NCI-H526 (cell line): Measurements from ENCODE around the gene CYTH3.
A peak's percentile ranks its signal among the peaks of the same experiment; 100 is the strongest.
"Not testable (repeated sequence)": the region's sequence is repeated elsewhere in the genome, so short reads cannot be mapped to it uniquely, and the experiment has no call there.

Experiments used
- DNase-seq, 2 experiments: peaks; one replicate each; lab custom pipeline; 2025; lab: John Stamatoyannopoulos, UW

Gene CYTH3

DNA sequence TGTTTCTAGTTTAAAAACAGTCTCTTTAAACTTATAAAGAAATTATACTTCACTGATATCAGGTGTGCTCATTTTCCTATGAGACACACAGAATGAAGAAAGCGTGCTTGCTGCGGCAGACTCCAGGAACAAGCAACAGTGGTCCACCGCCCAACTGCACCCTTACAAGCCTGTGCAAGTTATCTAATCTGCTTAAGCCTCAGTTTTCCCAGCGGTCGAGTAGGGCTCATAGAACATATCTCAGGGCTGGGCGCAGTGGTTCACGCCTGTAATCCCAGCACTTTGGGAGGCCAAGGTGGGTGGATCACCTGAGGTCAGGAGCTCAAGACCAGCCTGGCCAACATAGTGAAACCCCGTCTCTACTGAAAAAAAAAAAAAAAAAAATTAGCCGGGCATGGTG lies 43.1 kb downstream of the CYTH3 start:
- DNase-seq = not testable (repeated sequence)

DNA sequence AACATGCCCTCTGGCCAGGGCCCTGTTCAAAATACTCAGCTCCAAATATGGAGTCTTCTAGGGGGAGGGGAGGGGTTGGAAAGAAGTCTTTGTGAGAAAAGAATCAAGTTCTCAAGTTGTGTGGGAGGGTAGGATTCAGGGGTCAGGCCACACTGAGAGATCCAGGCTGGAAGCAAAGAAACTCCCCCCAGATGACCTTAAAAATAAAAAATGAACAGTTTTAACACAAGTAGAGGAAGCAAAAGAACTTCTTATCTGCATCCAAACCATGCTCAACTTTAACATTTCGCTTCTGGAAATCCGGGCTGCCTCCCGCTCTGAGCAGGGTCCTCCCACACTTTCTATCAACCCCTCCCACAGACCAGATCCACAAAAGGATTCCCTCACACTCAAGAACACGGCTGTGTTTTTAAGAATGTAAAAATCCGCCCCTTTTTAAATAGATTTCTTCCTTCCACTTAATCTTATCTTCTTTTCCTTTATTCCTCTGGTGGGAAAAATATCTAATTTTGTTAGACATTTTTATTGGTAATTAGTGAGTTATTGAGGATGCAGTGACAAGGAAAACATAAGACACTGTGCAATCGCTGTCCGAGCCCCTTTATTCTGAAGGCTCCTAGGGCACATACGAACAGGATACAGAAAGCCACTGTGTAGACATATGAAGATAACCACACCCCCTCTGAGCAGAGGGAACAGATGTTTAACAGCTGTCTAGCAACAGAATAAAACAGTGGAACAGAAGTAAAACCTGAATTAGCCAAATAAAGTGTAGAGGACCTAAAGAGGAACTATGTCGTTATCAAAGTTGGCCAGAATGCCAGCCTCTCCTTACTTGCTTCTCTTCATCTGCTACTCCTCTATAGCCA lies 43.8 kb downstream of the CYTH3 start:
- peak in 1 of 2 experiments; percentile 14 for DNase-seq

- no peak for DNase-seq
Measured at GRCh38 chr7:6227294-6227846, 45.1 kb downstream of the CYTH3 start.

DNA sequence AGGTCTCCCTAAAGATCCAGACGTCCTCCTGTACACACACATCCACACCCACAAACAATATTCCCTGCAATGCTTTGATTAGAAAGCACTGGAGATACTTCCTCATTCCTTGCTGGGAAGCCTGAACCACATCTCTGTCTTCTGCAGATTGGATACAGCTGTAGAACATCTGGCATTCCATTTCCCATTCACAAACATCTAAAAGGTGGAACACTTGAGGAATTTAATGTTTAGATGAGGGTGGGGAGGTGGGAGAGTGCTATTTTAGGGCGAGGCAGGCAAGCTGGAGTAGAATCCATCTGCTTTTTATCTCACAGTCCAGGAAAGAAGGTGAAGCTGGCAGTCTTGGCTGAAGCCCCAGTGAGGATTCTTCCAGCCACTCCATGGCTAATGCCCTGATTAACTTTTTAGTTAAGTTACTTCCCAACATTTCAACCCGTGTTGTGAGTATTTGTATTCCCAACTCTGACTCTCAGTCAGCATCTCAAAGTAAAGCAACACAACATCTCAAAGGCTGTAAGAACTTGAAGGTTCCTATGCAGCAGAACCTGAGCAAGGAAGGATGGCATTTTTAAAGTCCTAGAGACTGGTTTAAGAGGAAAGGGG lies 46.1 kb downstream of the CYTH3 start:
- no peak for DNase-seq

GRCh38 chr7:6223411-6223810 lies 49.0 kb downstream of the CYTH3 start:
- DNase-seq = not testable (repeated sequence)

DNA sequence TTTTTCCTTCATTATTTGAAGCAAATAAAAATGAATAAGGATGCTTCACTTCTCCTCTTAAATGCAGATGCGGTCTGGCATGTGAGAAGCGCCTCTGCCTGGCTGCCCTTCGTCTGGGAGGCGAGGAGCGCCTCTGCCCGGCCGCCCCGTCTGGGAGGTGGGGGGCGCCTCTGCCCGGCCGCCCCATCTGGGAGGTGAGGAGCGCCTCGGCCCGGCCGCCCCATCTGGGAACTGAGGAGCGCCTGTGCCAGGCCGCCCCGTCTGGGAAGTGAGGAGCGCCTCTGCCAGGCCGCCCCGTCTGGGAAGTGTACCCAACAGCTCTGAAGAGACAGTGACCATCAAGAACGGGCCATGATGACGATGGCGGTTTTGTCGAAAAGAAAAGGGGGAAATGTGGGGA lies 49.4 kb downstream of the CYTH3 start:
- not testable (repeated sequence) for DNase-seq

DNA sequence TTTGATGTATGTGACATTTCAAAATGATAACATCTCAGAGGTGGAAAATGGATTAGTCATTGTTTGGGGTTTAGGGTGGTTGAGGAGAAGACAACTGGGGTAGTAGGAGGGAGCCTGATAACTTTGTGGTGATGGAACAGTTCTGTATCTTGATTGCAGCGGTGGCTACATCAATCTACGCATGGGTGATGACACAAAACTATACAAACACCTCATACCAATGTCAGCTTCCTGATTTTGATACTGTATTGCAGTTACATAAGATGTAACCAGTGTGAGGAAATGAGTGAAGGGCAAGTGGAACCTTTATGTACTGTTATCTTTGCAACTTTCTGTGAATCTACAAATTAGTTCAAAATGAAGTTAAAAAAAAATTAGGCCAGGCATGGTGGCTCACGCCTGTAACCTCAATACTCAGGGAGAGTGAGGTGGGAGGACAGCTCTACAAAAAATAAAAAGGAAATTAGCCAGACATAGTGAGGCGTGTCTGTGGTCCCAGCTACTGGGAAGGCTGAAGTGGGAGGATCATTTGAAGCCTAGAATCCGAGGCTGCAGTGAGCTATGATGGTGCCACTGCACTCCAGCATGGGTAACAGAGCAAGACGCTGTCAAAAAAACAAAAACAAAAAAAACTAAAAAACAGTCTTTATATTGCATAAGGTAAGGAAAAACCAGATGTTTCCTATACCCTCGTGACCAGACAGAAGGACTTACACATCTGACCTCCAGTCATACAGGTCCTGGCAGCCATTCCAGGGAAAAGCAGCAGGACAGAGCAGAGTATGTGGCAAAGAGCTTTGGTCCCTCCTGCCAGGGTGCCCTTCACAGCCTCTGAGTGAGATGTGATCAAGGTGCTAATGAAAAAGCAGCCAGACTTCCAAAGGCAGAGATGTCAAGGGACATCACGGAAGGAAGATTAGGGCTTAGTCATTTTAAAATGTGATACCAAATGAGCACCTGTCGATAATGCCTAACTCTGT lies 50.8 kb downstream of the CYTH3 start:
- no peak for DNase-seq

GRCh38 chr7:6218329-6218728 lies 54.1 kb downstream of the CYTH3 start:
- no peak for DNase-seq

GRCh38 chr7:6212008-6212407 lies 60.4 kb downstream of the CYTH3 start:
- no peak for DNase-seq

DNA sequence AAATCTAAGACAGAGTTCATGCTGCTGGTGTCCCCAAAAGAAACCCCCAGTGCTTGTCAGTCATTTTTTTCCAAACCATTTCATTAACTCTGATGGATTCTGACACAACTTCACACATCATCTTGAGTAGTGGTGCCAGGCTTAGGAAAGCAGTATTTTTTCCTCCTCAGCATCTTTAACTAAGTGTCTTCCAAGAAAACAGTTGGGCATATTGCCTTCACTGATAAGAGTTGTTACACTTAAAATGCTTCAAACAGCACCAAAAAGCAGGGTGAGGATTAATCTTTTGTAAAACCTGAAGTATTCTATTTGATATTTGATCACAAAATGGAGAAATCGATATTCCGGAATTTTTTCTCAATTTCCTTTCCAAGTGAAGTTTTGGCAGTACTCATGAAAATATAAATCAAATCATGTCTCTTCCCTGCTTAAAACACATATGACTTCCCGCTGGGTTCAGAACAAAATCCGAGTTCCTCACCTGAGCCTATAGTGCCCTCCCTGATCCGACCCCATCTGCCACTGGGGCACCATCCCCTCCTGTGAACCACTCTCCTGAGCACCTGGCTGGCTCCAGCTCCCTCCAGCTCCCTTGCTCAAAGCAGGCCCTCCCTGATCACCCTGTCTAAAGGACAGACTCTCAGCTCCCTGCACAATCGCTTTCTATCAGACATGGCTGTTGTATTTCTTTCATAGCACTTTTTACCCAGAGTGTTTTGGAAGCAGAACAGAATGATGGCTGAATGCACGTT lies 61.6 kb downstream of the CYTH3 start:
- DNase-seq = no peak

- DNase-seq = no peak
Measured at GRCh38 chr7:6209340-6209739, 63.1 kb downstream of the CYTH3 start.

DNA sequence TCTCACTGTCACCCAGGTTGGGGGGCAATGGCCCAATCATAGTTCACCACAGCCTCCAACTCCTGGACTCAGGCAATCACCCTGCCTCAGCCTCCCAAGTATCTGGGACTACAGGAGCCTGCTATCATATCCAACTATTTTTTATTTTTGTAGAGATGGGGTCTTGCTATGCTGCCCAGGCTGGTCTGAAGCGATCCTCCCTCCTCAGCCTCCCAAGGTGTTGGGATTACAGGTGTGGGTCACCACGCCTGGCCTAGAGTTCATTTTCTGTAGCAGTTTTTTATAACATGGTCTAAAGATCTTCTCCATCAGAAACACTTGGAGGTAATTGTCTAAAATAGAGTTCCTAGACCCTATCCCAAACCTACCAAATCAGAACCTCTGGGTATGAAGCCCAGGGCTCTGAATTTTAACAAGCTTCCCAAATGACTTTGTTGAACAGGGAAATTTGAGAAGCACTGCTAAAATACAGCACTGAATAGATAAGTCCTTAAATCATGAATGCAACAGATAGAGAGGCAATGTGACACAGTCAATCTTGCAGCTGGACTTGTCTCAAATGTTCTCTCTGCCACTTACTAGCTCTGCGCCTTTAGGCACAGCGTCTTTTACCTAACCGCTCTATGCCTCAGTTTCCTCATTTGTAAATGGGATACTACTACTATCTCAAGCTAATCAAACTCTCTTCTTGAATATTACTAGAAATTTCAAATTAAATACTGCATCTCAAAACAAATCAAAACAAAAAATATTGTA lies 63.7 kb downstream of the CYTH3 start:
- DNase-seq = no peak

- DNase-seq = no peak
Measured at GRCh38 chr7:6205971-6206660, 66.3 kb downstream of the CYTH3 start.

- no peak for DNase-seq
Measured at GRCh38 chr7:6203381-6203780, 69.0 kb downstream of the CYTH3 start.

DNA sequence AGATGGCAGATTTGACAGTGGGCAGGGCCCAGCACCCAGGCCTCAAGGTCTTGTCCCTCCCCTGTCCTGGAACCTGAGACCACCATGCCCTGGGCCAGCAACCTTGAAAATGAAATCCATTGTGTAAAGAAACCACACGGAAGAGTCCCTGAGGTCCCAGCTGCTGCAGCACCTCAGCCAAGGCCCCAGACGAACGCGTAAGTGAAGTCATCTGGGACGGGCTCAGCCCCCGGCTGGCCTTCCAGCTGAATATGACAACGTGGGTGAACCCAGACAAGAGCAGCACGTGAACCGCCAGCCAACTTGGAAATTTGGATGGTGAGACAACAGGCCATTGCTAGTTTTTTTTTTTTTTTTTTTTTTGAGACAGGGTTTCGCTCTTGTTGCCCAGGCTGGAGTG lies 70.3 kb downstream of the CYTH3 start:
- no peak for DNase-seq

DNA sequence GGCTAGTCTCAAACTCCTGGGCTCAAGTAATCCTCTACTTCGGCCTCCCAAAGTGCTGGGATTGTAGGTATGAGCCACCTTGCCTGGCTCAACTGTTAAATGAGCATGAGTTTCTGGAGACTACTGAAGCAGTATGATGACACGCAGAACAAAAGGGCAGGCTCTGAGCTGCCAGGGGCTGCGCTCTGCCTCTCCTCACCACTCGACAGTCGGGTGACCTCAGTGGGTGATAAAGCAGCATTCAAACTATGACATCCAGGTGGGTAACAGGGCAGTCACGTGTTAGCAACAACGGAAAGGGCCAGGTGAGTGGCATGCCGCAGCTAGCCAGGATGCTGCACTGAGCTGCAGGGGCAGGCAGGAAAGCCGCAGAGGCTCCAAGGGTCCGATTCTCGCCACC lies 71.5 kb downstream of the CYTH3 start:
- DNase-seq = no peak

- DNase-seq = no peak
Measured at GRCh38 chr7:6198689-6199595, 73.5 kb downstream of the CYTH3 start.

DNA sequence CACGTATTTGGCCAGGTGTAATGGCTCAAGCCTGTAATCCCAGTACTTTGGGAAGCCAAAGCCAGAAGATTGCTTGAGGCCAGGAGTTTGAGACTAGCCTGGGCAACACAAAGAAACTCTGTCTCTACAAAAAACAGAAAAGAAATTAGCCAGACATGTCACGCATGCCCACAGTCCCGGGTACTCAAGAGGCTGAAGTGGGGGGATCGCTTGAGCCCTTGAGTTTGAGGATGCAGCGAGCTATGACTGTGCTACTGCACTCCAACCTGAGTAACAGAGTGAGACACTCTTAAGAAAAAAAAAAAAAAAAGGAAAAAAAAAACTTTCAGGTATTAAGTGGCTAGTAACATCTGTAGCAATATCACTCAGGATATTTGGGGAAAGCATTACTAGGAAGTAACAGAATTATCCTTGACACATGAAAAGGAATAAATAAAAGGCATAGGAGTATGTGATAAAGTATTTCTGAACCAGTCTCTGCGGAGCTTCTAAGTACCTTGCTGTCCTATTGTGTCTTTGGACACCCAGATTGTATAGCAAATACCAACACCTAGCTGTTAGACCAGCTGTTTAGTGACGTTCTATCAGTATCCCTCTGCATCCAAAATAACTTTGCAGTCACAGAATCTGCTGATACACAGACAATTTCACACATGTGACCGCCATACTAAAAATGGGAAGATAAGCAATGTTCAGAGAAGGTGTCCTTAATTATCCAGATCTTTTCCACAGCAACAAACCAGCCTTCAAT lies 74.4 kb downstream of the CYTH3 start:
- DNase-seq = no peak
